ENCODE data around the gene IRF9. TPM values are rescaled to one million over a fixed set of nuclear protein-coding genes. Genes with fewer than 3 reads are reported as not detected.

The IRF9 gene
- total and polyA plus RNA-seq, 2 of the 4 experiments (the other 2 are of a cell fraction): 25.6 to 34.6 TPM

- peak; percentile 82; the same call in 1 of the 2 replicates for TF ChIP-seq MAZ (IDR thresholded peaks at IDR 0.05; ENCODE audit: borderline replicate concordance, low read depth, low read length)
- no peak for TF ChIP-seq NFE2L2 (IDR thresholded peaks at IDR 0.05; ENCODE audit: low read depth, low read length)
- peak; percentile 30; the same call in 1 of the 2 replicates for TF ChIP-seq POLR2A (IDR thresholded peaks at IDR 0.05; ENCODE audit: low read depth, low read length)
- TF ChIP-seq BHLHE40 (IDR thresholded peaks at IDR 0.05; ENCODE audit: low read depth, low read length): peak; percentile 73
Measured at GRCh38 chr14:24114532-24115421, 46.3 kb upstream of the IRF9 start, which contains the start of the genes DCAF11 and NRL (continued).

Data from IMR-90 (cell line).